Right atrium auricular region (tissue), 2 donors: Measurements from ENCODE around the gene TMSB15C. TPM values are rescaled to one million over a fixed set of nuclear protein-coding genes. Genes with fewer than 3 reads are reported as not detected.

Source experiments
- DNase-seq: peaks from one replicate; pipeline ENCODE4 v3.0.0-alpha.2; 2019; ENCODE audit warnings: low spot score
- H3K27ac ChIP-seq, 2 donors: fragments of 200-600 bp; sonication (generic); 1 replicate in 1 of 2; 2 replicates in 1 of 2; pipeline ENCODE4 v1.5.1; 2016 to 2019
- H3K27me3 ChIP-seq, 2 donors: fragments of 200-600 bp; sonication (generic); one replicate each; pipeline versions ENCODE4 v1.5.1 to v1.6.0; 2017 to 2019
- H3K36me3 ChIP-seq: fragments of 200-600 bp; sonication (generic); one replicate; pipeline ENCODE4 v1.5.1; 2016
- H3K4me1 ChIP-seq, 2 donors: fragments of 200-600 bp; sonication (generic); one replicate each; pipeline versions ENCODE4 v1.5.1 to v1.6.0; 2017 to 2019
- H3K4me3 ChIP-seq, 2 donors: fragments of 200-600 bp; sonication (generic); 1 replicate in 1 of 2; 2 replicates in 1 of 2; pipeline ENCODE4 v1.5.1; 2017 to 2019; ENCODE audit warnings: mild to moderate bottlenecking in 1 of 2, moderate library complexity in 1 of 2
- H3K9me3 ChIP-seq, 2 donors: fragments of 200-600 bp; sonication (generic); one replicate each; pipeline ENCODE4 v1.5.1; 2019
- total RNA-seq, 2 donors: library from RNA; depleted of rRNA; stranded (reverse); fragments of >200 nt; gene quantifications; one replicate each; pipeline ENCODE4 v1.1.0, GENCODE V29; 2016
- TF ChIP-seq, protein P1 (sequence below), 2 donors: fragments of 200-600 bp; sonication (generic); IDR thresholded peaks; one replicate each; pipeline ENCODE4 v1.5.1; 2019; ENCODE audit warnings: antibody characterized with exemption in 2 of 2

The TMSB15C gene
- total RNA-seq, 2 donors from 2014 or later, result 0.30 to 0.47 TPM

DNA sequence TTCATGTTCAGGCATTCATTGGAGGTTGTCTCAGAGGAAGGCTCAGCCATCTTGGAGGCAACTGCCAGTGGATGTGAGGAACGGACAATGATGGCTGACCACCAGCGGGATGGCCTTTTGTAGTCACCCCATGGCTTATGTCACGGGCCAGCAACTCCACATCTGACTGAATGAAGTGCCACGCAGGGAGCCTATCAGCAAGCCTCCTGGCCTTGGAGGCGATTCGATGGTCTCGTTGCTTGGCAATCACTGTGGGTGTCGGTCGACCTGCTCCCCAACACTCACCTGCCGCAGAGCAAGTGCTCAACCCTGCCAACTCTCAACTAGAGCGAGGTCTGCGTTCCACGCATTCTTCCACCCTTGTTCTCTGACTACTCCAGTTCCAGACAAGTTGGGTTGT, 28.9 kb downstream of the TMSB15C start:
- Histone ChIP-seq H3K27ac (no peak overlapping the region), H3K27me3 (no peaks in the 10 kb centered on the region), H3K4me3 (no peak overlapping the region), H3K9me3 (no peaks in the 10 kb centered on the region), H3K36me3 (no peaks in the 10 kb centered on the region), H3K4me1 (no peaks in the 10 kb centered on the region)
- TF ChIP-seq, protein P1, sequence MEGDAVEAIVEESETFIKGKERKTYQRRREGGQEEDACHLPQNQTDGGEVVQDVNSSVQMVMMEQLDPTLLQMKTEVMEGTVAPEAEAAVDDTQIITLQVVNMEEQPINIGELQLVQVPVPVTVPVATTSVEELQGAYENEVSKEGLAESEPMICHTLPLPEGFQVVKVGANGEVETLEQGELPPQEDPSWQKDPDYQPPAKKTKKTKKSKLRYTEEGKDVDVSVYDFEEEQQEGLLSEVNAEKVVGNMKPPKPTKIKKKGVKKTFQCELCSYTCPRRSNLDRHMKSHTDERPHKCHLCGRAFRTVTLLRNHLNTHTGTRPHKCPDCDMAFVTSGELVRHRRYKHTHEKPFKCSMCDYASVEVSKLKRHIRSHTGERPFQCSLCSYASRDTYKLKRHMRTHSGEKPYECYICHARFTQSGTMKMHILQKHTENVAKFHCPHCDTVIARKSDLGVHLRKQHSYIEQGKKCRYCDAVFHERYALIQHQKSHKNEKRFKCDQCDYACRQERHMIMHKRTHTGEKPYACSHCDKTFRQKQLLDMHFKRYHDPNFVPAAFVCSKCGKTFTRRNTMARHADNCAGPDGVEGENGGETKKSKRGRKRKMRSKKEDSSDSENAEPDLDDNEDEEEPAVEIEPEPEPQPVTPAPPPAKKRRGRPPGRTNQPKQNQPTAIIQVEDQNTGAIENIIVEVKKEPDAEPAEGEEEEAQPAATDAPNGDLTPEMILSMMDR (IDR thresholded peaks at IDR 0.05), result no peak
- no peak for DNase-seq

GRCh38 chrX:104045642-104046041, 30.4 kb downstream of the TMSB15C start:
- H3K4me3 ChIP-seq, result no peak overlapping the region
- H3K27ac ChIP-seq, result no peak overlapping the region
- no peaks in the 10 kb centered on the region for H3K4me1 ChIP-seq
- DNase-seq, result no peak
- TF ChIP-seq, protein P1 (IDR thresholded peaks at IDR 0.05), result no peak
- H3K27me3 ChIP-seq, result no peaks in the 10 kb centered on the region
- no peaks in the 10 kb centered on the region for H3K9me3 ChIP-seq
- H3K36me3 ChIP-seq, result no peaks in the 10 kb centered on the region

GRCh38 chrX:104041003-104041402, 35.0 kb downstream of the TMSB15C start:
- Histone ChIP-seq H3K4me1 (no peaks in the 10 kb centered on the region), H3K9me3 (no peaks in the 10 kb centered on the region), H3K36me3 (no peaks in the 10 kb centered on the region), H3K27me3 (no peaks in the 10 kb centered on the region), H3K4me3 (no peak overlapping the region), H3K27ac (no peak overlapping the region)
- TF ChIP-seq, protein P1 (IDR thresholded peaks at IDR 0.05), result no peak
- no peak for DNase-seq

DNA sequence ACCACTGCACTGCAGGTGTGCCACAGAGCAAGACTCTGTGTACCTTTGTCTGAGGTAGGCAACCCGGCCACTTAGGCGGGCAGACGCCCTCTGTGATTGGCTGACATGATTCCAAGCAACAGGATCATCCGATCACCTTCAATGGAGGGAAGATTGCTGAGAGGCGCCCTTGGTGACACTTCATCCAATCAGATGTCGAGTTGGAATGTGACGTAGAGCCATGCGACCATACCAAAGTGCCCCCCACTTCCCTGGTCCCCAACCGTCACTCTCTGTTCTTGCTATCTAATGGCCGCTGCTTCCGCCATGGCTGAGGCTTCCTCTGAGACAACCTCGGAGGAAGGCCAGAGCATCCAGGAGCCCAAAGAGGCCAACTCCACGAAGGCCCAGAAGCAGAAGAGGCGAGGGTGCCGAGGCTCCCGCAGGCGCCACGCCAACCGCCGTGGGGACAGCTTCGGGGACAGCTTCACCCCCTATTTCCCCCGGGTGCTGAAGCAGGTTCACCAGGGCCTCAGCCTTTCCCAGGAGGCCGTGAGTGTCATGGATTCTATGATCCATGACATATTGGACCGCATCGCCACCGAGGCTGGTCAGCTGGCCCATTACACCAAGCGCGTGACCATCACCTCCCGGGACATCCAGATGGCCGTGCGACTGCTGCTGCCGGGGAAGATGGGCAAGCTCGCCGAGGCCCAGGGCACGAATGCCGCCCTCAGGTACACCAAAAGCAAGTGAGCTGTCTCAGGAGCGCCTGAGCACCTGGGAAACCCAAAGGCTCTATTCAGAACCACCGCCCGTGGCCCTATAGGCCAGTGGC, 36.1 kb downstream of the TMSB15C start, which contains the start of gene H2BW2:
Gene H2BW2, plus strand, starts transcription at position 268 of the 817 bp plus-strand sequence. Its CDS starts 39 bp downstream, at position 307.
- H3K27ac ChIP-seq, result no peak within 1 kb of the TSS
- no peaks in the 10 kb centered on the region for H3K9me3 ChIP-seq
- H3K4me3 ChIP-seq, result no peak within 1 kb of the TSS
- H3K36me3 ChIP-seq, result no peaks in the 10 kb centered on the region
- TF ChIP-seq, protein P1 (IDR thresholded peaks at IDR 0.05), result no peak
- no peak for DNase-seq
- no peaks in the 10 kb centered on the region for H3K4me1 ChIP-seq
- H3K27me3 ChIP-seq, result no peaks in the 10 kb centered on the region

Other genes starting within 250 kb of the TMSB15C start
- gene RAB9B, start 244.0 kb downstream of the TMSB15C start, total RNA-seq, result 10 to 100 TPM; 12.7 to 21.1 TPM
- 1 to 10 TPM in 1 of 2 donors, not detected in 1; 2.4 TPM for gene TMSB15B, start 113.6 kb downstream of the TMSB15C start, total RNA-seq
- gene H2BW1, start 62.5 kb downstream of the TMSB15C start, total RNA-seq, result not detected
- not detected for gene H2BW2, start 36.3 kb downstream of the TMSB15C start, total RNA-seq
- under 1 TPM in 1 of 2 donors, not detected in 1; 0.43 TPM for gene ZCCHC18, start 36.3 kb upstream of the TMSB15C start, total RNA-seq
- gene SLC25A53, start 80.8 kb upstream of the TMSB15C start, total RNA-seq, result 10 to 100 TPM; 10.7 to 13.5 TPM
- gene FAM199X, start 90.2 kb upstream of the TMSB15C start, total RNA-seq, result 10 to 100 TPM; 12.2 to 14.4 TPM
- gene ESX1, start 178.7 kb upstream of the TMSB15C start, total RNA-seq, result not detected